COLO668 (cell line): ENCODE measurements around the gene SYNRG.
"Not testable (repeated sequence)": the region's sequence is repeated elsewhere in the genome, so short reads cannot be mapped to it uniquely, and the experiment has no call there.

ENCODE experiments used
- DNase-seq: peaks from one replicate; lab custom pipeline; 2025; ENCODE audit not compliant: unreplicated experiment; lab: John Stamatoyannopoulos, UW

SYNRG gene

DNA sequence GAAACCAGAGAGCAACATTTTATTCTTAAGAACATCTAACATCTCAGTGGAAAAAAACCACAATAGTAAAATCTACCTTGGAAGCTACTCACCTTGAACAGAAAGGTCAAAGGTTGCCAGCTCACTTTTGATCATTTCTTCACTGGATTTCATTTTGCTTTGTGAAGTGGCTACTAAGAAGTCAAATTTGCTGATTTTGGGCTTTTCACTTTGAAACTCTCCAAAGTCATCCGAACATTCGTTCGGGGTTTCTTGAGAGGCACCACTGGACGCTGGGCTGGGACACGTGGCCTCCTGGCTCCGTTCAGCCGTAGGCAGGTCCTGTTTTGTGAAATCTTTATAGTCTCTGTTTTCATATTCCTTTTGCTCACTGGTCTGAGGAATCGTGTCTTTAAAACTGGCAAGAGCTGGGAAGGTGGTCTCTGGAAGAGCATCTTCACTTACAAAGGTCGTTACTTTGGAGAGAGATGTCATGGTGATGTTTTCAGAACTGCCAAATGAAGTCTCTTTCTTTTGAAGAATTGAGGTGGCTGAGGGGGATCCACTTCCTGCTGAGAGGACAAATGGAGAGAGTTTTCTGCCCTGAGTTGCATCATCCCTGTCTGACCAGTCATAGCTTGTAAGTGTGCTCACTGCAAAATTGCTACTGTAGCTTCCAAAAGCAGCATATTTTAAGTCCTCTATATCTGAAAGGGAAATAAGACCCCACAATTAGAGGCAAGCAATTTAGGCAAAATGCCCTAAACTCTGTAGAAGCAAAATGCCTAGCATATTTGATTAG, 67.1 kb downstream of the SYNRG start:
- no peak for DNase-seq

GRCh38 chr17:37538981-37539659, 70.1 kb downstream of the SYNRG start:
- no peak for DNase-seq

GRCh38 chr17:37535906-37536305, 73.3 kb downstream of the SYNRG start:
- no peak for DNase-seq

- no peak for DNase-seq
Measured at GRCh38 chr17:37532756-37533155, 76.5 kb downstream of the SYNRG start.

DNA sequence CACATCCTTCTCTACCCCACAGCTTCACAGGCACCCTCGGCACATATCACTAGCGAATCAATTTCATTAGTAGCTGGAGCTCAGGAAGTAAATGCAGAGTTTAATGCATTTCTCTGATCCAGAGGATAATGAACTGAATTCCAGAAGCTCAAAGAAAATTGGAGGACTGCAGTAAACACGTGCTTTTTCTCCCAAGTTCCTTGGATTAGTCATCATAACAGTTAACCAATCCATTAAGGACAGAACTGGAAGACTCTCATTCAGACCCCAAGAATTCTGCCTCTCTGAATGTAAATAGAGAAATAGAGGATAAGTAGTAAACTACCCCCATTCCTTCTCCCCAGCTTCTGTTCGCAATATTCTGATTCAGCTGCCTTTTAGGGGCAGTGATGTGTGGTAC, 78.8 kb downstream of the SYNRG start:
- no peak for DNase-seq

DNA sequence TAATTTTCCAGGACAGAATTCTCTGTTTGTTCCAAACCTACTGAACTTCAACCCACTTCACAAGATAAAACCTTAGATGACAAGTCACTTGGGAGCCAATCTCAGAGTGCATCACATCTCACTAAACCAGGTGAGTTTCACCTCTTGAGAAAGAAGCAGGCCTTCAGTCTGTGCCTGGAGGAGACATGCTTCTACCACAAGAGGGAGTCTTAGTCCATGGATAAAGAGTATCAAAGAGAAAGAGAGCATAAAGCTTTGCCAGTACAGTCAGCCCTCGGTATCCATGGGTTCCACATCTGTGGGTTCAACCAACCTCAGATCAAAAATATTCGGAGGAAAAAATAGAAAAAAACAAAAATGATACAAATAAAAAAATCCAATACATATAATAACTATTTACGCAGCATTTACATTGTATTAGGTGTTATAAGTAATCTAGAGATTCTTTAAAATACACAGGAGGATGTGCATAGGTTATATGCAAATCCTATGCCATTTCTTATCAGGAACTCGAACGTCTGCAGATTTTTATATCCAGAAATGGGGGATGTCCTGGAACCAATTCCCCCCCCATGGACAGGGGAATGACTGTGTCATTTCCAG, 81.9 kb downstream of the SYNRG start:
- peak; percentile 1 for DNase-seq

- DNase-seq, result no peak
Measured at GRCh38 chr17:37523715-37524219, 85.5 kb downstream of the SYNRG start.

- DNase-seq, result no peak
Measured at GRCh38 chr17:37521821-37522220, 87.4 kb downstream of the SYNRG start.

DNA sequence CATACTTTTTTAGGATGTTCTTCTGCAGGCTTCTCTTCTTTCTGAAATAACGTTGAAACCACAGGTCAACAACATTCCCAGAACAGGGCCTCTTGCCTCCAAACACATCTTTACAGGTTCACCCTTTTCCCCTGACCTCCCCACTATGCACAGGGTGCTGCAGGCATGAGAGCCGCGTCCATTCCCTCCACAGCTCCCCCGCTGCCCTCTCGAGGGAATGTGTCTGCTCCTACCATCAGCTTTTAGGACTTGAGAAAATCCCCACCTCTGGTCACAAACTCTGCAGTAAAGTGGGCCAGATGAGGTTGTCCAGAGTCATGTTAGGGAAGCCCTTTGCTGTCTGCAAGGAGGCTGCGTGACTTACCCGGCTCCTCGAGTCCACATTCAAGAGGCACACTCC, 89.0 kb downstream of the SYNRG start:
- no peak for DNase-seq

DNA sequence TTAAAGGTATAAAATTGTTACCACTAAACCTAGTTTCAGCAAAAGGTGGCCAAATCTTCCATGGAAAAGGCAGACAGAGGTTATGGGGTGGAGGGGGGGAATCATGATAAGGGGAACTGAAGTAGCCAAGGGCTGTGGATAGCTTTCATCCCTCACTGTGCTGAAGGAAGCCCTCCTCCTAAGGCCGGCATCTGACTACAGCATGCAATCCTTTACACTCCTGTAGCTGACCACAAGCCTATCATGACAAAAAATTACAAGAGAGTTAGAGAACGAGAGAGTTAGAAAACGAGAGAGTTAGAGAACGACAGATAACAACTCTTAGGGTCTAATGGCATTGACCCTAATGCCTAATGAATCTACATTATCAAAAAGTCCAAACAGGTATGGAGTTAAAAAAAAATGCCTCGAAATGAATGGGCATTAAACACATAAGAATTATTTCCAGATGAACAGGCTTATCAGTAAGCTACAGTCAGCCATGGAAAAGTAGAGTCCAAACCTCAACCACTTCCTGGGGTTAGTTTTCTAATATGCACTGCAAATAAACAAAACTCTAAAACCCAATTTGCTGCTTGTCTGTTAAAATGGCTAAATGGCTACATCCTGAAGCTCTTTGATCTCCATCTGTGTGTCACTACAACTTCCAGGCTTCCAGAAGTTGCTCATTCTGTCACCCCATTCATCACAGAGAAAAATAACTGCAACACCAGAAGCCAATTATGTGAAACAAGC, 89.8 kb downstream of the SYNRG start:
- no peak for DNase-seq

DNA sequence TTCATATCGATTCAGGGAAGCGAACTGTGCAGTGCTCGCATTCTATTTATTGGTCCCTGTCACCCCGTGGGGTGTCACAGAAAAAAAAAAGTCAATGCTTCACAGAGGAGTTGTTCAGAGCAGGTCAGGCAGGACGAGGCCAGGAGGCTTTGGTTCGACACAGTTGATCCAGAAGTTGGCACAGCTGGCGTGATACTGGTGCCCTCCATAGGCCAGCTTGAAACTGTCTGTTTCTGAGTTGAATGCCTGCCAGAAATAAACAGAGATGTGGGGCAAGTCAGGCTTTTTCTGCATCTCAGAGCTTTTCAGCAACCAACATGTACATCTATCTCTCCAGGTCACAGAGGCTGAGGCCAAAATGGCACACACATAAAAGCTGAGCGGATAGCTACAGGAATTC, 90.4 kb downstream of the SYNRG start:
- DNase-seq, result no peak

DNA sequence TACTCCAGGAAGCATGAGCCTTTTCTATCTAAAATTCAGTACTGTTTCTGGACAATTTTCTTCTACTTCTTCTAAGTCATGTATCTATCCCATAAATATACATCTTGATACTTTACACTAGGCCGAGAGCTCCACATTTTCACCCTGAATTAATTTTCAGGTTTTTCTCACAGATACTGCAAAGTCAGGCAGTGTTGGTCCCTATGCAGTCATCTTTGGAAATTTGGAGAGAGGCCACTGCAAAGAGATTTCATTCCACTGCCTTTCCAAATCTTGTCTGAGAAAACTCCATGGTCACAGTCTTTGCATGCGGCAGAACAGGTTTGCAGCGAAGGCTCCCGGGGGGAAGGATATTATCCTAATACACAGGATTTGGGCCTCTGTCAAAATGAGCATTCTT, 91.3 kb downstream of the SYNRG start:
- no peak for DNase-seq

GRCh38 chr17:37516127-37516571, 93.1 kb downstream of the SYNRG start:
- DNase-seq, result no peak

DNA sequence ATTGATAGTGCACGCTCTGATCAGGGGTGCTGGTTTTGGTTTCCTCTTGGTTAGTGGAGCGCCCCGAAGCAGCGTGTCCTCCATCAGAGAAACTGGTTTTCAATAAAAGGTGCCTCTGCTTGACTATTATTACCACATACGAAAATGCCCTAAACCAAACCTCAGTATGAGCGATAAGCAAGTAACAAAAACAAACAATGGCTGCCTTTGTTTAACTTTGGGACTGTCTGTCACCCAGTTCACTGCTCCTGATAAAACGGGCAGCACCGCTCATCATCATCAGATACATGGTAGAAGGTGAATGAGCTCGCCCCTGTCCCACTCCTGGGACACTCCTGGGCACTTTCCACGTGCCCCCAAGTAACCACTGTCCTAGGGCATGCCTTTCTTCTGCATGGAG, 95.5 kb downstream of the SYNRG start:
- no peak for DNase-seq

DNA sequence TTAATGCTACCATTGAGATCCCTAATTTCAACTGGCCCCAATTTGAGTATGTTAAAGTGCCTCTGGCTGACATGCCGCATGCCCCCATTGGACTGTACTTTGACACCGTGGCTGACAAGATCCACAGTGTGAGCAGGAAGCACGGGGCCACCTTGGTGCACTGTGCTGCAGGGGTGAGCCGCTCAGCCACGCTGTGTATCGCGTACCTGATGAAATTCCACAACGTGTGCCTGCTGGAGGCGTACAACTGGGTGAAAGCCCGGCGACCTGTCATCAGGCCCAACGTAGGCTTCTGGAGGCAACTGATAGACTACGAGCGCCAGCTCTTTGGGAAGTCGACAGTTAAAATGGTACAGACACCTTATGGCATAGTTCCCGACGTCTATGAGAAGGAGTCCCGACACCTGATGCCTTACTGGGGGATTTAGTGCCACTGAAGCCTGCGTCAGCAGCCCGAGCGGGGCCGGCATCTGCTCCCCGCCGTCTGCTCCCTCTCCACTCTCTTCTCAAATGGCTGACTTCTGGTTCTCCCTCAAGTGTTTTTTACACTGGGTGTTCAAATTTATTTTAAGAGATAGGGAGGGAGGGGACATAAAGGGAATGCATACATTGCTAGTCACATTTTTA, 96.7 kb downstream of the SYNRG start:
- no peak for DNase-seq

- DNase-seq, result not testable (repeated sequence)
Measured at GRCh38 chr17:37511642-37512041, 97.6 kb downstream of the SYNRG start.

DNA sequence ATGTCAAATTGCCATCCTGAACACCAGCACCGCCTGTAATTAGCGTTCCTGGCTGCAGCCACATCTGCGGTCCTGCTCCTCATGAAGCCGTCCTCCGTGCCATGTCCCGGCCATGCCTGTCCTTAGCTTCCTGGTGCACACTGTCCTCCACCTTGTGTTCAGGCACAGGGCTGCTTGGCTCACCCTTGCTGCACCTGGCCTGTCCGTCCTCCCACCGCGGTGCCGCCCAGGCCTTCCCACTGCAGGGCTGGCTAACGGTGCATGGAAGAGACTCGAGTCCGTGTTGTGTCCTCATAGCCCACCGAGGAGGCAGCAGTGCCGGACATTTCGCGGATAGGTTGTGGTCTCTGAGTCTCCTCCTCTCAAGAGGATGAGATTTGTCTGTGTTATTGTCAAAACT, 99.2 kb downstream of the SYNRG start:
- DNase-seq, result no peak

- no peak for DNase-seq
Measured at GRCh38 chr17:37507111-37507510, 102.1 kb downstream of the SYNRG start.

DNA sequence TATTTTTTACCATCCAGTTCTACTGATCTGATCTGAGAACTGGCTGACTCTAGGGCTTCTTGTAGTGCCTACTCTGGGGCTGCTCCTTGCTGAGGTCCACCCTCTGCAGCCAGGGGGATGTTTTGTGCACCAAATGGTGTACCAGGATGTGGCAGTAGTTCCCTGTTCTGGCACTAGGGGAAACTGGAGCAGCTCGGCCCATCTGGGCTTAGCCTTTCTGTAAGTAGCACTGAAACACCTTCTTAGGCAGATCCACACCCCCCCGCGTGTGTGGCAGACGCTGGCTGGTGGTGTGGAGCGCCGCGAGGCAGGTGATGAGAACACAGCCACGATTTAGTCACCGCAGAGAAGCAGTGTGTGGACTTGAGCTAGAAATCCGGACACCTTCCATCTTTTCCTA, 102.5 kb downstream of the SYNRG start:
- peak; percentile 2 for DNase-seq

GRCh38 chr17:37505333-37505732, 103.9 kb downstream of the SYNRG start:
- no peak for DNase-seq

DNA sequence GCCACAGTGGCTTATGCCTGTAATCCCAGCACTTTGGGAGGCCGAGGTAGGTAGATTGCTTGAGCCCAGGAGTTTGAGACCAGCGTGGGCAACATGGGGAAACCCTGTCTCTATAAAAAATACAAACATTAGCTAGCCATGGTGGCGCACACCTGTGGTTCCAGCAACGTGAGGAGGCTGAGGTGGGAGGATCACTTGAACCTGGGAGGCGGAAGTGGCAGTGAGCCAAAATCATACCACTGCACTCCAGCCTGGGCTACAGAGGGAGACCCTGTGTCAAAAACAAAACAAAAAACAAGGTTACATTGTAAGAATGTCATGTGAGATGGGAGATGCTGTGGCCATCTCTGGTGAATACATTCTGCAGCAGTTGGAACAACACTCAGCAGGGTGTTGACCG, 106.1 kb downstream of the SYNRG start:
- DNase-seq, result no peak
